Activated CD4-positive, alpha-beta T cell treated with anti-CD3 and anti-CD28 coated beads, Interleukin-2, amount 50 U/mL, for 24 hours (primary cell): ENCODE measurements around the gene SPHK1.

ENCODE experiments used
- DNase-seq, 2 donors: peaks; one replicate each; pipeline ENCODE4 v3.0.0-alpha.2; 2020; ENCODE audit warnings: low read depth in 1 of 2, low spot score in 1 of 2

Gene SPHK1

GRCh38 chr17:76384987-76385891 lies 830 bp downstream of the SPHK1 start:
- no peak for DNase-seq

- DNase-seq, result peak; percentile 70 to 73
Measured at GRCh38 chr17:76385892-76386786, 1.7 kb downstream of the SPHK1 start.

GRCh38 chr17:76386966-76387765 lies 2.8 kb downstream of the SPHK1 start:
- DNase-seq, result no peak

GRCh38 chr17:76388966-76389888 lies 4.8 kb downstream of the SPHK1 start:
- DNase-seq, result no peak

GRCh38 chr17:76390003-76390421 lies 5.6 kb downstream of the SPHK1 start:
- DNase-seq, result no peak

GRCh38 chr17:76391200-76391715 lies 6.8 kb downstream of the SPHK1 start:
- DNase-seq, result no peak

GRCh38 chr17:76394166-76394565 lies 9.8 kb downstream of the SPHK1 start:
- no peak for DNase-seq

- DNase-seq, result no peak
Measured at GRCh38 chr17:76395980-76396379, 11.6 kb downstream of the SPHK1 start.

- DNase-seq, result no peak
Measured at GRCh38 chr17:76397184-76397583, 12.8 kb downstream of the SPHK1 start.

- peak; percentile 77 to 80 for DNase-seq
Measured at GRCh38 chr17:76397687-76398522, 13.5 kb downstream of the SPHK1 start.

- DNase-seq, result no peak
Measured at GRCh38 chr17:76398523-76399174, 14.2 kb downstream of the SPHK1 start.

GRCh38 chr17:76399175-76400172 lies 15.1 kb downstream of the SPHK1 start:
- no peak for DNase-seq

- DNase-seq, result no peak
Measured at GRCh38 chr17:76402711-76403110, 18.3 kb downstream of the SPHK1 start.

GRCh38 chr17:76404256-76404655 lies 19.8 kb downstream of the SPHK1 start:
- DNase-seq, result no peak

- no peak for DNase-seq
Measured at GRCh38 chr17:76404976-76405563, 20.7 kb downstream of the SPHK1 start.

GRCh38 chr17:76405607-76405966 lies 21.2 kb downstream of the SPHK1 start:
- no peak for DNase-seq
